HG03196 (cell line): Measurements from ENCODE around the gene TGFBI.

Experiments
- ATAC-seq: cut with Tn5 transposase; IDR thresholded peaks from one replicate; pipeline ENCODE4 v1.9.1; 2021; ENCODE audit not compliant: unreplicated experiment

The TGFBI gene

GRCh38 chr5:136028782-136029742, at the start of gene TGFBI:
TGFBI (plus strand) TSS chr5:136028988; CDS start chr5:136029056, 68 bp downstream.
- peak; percentile 41 for ATAC-seq

- ATAC-seq, result no peak
These were observed 49.8 kb upstream of the TGFBI start for GRCh38 chr5:135978993-135979392.

- no peak for ATAC-seq
These were observed 49.3 kb upstream of the TGFBI start for GRCh38 chr5:135979510-135979909.

- no peak for ATAC-seq
These were observed 48.2 kb upstream of the TGFBI start for GRCh38 chr5:135980620-135981019.

- no peak for ATAC-seq
These were observed 42.8 kb upstream of the TGFBI start for GRCh38 chr5:135985951-135986350.

- ATAC-seq, result no peak
These were observed 42.4 kb upstream of the TGFBI start for GRCh38 chr5:135986401-135986800.

GRCh38 chr5:135986891-135987401, 41.8 kb upstream of the TGFBI start:
- no peak for ATAC-seq

- no peak for ATAC-seq
These were observed 40.2 kb upstream of the TGFBI start for GRCh38 chr5:135988546-135988945.

- no peak for ATAC-seq
These were observed 39.1 kb upstream of the TGFBI start for GRCh38 chr5:135989686-135990085.

GRCh38 chr5:135990528-135991255, 38.1 kb upstream of the TGFBI start:
- ATAC-seq, result no peak

- ATAC-seq, result no peak
These were observed 37.4 kb upstream of the TGFBI start for GRCh38 chr5:135991429-135991828.

GRCh38 chr5:135993335-135993879, 35.4 kb upstream of the TGFBI start:
- ATAC-seq, result no peak

- no peak for ATAC-seq
These were observed 34.7 kb upstream of the TGFBI start for GRCh38 chr5:135993880-135994636.

- ATAC-seq, result no peak
These were observed 32.8 kb upstream of the TGFBI start for GRCh38 chr5:135995976-135996375.

- no peak for ATAC-seq
These were observed 32.2 kb upstream of the TGFBI start for GRCh38 chr5:135996611-135997010.

GRCh38 chr5:135997673-135998335, 31.0 kb upstream of the TGFBI start:
- no peak for ATAC-seq

GRCh38 chr5:135998889-135999288, 29.9 kb upstream of the TGFBI start:
- no peak for ATAC-seq

GRCh38 chr5:135999406-136000139, 29.2 kb upstream of the TGFBI start:
- no peak for ATAC-seq

- ATAC-seq, result no peak
These were observed 28.6 kb upstream of the TGFBI start for GRCh38 chr5:136000147-136000546.

GRCh38 chr5:136000932-136001331, 27.9 kb upstream of the TGFBI start:
- no peak for ATAC-seq
